K562 (cell line): ENCODE data around the gene AGXT.

Source experiments
- ETV6 ChIP-seq, 3 experiments: fragments of 150-350 bp in 1 of 3; sonication (generic) in 1 of 3; formaldehyde crosslinking in 1 of 3; IDR thresholded peaks; 2 replicates each; pipeline versions ENCODE4 v1.6.1 to v1.8.0; 2014 to 2022; ENCODE audit warnings: borderline replicate concordance in 2 of 3, low read depth in 2 of 3, antibody characterized with exemption in 1 of 3, low read length in 1 of 3, mild to moderate bottlenecking in 1 of 3, missing genetic modification reagents in 1 of 3
- HDAC6 ChIP-seq: IDR thresholded peaks from 2 replicates; pipeline ENCODE4 v1.6.1; 2012; ENCODE audit warnings: low read depth, mild to moderate bottlenecking, control low read depth, inconsistent platforms, low read length, moderate library complexity
- JUNB ChIP-seq: fragments of 450-650 bp; formaldehyde crosslinking; conservative IDR thresholded peaks from 2 replicates; pipeline ENCODE4 v1.4.0; 2020; ENCODE audit warnings: mild to moderate bottlenecking
- KLF6 ChIP-seq: fragments of 250-450 bp; sonication (Bioruptor Pico); IDR thresholded peaks from 2 replicates; pipeline ENCODE4 v1.4.0; 2020; ENCODE audit warnings: mild to moderate bottlenecking, moderate library complexity, borderline replicate concordance
- RBM17 ChIP-seq: fragments of 200-400 bp; formaldehyde crosslinking; IDR thresholded peaks from 2 replicates; pipeline ENCODE4 v1.6.1; 2017; ENCODE audit warnings: low read depth, mild to moderate bottlenecking, low read length, borderline replicate concordance
- THRA ChIP-seq: fragments of 450-650 bp; IDR thresholded peaks from 2 replicates; pipeline ENCODE4 v1.6.1; 2017; ENCODE audit warnings: mild to moderate bottlenecking, moderate library complexity
- ZC3H11A ChIP-seq: IDR thresholded peaks from 2 replicates; pipeline ENCODE4 v1.6.1; 2012; ENCODE audit warnings: low read depth, low read length, improper control_type of control experiment
- ZNF395 ChIP-seq: fragments of 200-800 bp; sonication (Bioruptor generic); IDR thresholded peaks from 2 replicates; pipeline ENCODE4 v1.6.1; 2017; ENCODE audit warnings: missing genetic modification characterization, missing compliant biosample characterization
- ZNF639 ChIP-seq, 2 experiments: fragments of 200-800 bp in 1 of 2; sonication (Bioruptor generic) in 1 of 2; sonication (generic) in 1 of 2; formaldehyde crosslinking in 1 of 2; IDR thresholded peaks in 1 of 2; conservative IDR thresholded peaks in 1 of 2; 2 replicates each; pipeline versions ENCODE4 v1.5.0 to v1.6.1; 2016 to 2020; ENCODE audit warnings: missing compliant biosample characterization in 1 of 2, missing genetic modification characterization in 1 of 2, missing genetic modification reagents in 1 of 2

- TF ChIP-seq JUNB, result no peak
- no peak for TF ChIP-seq ZNF395 (CRISPR knock-in tag)
- TF ChIP-seq HDAC6, result no peak
- TF ChIP-seq KLF6, result no peak
- no peak for TF ChIP-seq RBM17
- TF ChIP-seq THRA, result no peak
- no peak for TF ChIP-seq ZC3H11A
- TF ChIP-seq ETV6 (IDR thresholded peaks at IDR 0.05; ENCODE audit: borderline replicate concordance in 1 of 2, low read depth in 2 of 2, low read length in 1 of 2), result no peak
- no peak for TF ChIP-seq ETV6 (CRISPR knock-in tag; IDR thresholded peaks at IDR 0.05; ENCODE audit: borderline replicate concordance)
- no peak for TF ChIP-seq ZNF639 (CRISPR knock-in tag; conservative IDR thresholded peaks at IDR 0.05 in 1 of 2, IDR thresholded peaks at IDR 0.05 in 1 of 2)
Measured at GRCh38 chr2:240888130-240888889, 19.7 kb downstream of the AGXT start.
